ENCODE measurements around the gene DHRS11. TPM values are rescaled to one million over a fixed set of nuclear protein-coding genes. Genes with fewer than 3 reads are reported as not detected.

The DHRS11 gene
- total RNA-seq, 1 experiment from 2014 or later, result 24.2 TPM

DNA sequence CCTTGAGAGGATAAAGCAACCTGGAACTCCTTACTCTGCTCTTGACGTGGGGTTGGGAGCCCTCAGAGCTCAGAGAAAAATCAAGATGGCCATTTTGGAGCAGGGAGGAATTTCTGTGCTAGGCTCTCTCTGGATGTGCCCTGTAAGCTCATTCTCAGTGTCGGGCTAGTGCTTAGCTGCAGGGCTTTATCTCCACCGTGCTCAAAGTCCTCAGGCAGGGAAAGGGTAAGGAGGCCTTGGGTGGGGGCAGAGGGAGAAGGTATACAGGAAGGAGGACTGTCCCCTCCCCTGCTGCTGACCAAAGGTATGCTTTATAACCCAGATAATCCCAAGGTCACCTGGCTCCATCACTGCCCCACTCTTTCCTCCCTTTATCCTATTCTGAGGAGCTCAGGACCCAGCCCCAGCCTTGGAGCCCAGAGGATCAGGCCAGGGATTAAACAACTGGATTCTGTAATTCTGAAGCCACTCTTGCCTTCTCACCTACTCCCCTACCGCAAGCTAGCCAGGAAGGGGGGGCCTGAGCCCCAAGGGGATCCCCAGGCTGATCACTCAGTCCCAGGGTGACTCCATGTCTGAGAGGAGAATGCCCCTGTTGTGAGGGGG lies 1.1 kb downstream of the DHRS11 start:
- Histone ChIP-seq H2AFZ (peak overlapping the region; percentile 76), H3K27me3 (ENCODE audit: insufficient read depth, low read depth) (no peaks in the 10 kb centered on the region), H3K9me2 (ENCODE audit: insufficient read depth) (no peaks in the 10 kb centered on the region), H3K36me3 (ENCODE audit: low read depth) (no peaks in the 10 kb centered on the region), H3K4me3 (peak overlapping the region; percentile 84), H4K20me1 (ENCODE audit: insufficient read depth) (no peaks in the 10 kb centered on the region), H3K4me2 (peak overlapping the region; percentile 86), H3K79me2 (ENCODE audit: low read depth) (peaks cover 8% of the 10 kb centered on the region; the same call in 1 of the 2 replicates), H3F3A (ENCODE audit: insufficient read depth, low read depth) (peaks cover 24% of the 10 kb centered on the region), H3K4me1 (replicated peaks; ENCODE audit: insufficient read depth) (peaks cover 17% of the 10 kb centered on the region), H3K9me3 (ENCODE audit: insufficient read depth, low read depth) (no peaks in the 10 kb centered on the region), H3K27ac (no peak overlapping the region)
- CTCF ChIA-PET, result interaction anchor here (0.5 to 0.7 kb wide), 3 partner anchors 29 to 45 kb away, joined by 3 to 7 read pairs (median 3); no protein-coding TSS in a partner anchor
- intact Hi-C loops (cut with micrococcal nuclease; ENCODE audit: unreplicated experiment), result no loop called here
- TSS peak; percentile 34 for BruUV-seq (replicated peaks)
- POLR2A ChIA-PET (ENCODE audit: unreplicated experiment), result interaction anchor here (0.7 to 1.1 kb wide), 4 partner anchors 8 to 1053 kb away, joined by 3 read pairs; partner anchors contain the start of gene MRM1
- TF ChIP-seq EZH2 (IDR thresholded peaks at IDR 0.05; ENCODE audit: low read depth), result no peak
- TF ChIP-seq, protein P1, sequence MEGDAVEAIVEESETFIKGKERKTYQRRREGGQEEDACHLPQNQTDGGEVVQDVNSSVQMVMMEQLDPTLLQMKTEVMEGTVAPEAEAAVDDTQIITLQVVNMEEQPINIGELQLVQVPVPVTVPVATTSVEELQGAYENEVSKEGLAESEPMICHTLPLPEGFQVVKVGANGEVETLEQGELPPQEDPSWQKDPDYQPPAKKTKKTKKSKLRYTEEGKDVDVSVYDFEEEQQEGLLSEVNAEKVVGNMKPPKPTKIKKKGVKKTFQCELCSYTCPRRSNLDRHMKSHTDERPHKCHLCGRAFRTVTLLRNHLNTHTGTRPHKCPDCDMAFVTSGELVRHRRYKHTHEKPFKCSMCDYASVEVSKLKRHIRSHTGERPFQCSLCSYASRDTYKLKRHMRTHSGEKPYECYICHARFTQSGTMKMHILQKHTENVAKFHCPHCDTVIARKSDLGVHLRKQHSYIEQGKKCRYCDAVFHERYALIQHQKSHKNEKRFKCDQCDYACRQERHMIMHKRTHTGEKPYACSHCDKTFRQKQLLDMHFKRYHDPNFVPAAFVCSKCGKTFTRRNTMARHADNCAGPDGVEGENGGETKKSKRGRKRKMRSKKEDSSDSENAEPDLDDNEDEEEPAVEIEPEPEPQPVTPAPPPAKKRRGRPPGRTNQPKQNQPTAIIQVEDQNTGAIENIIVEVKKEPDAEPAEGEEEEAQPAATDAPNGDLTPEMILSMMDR (conservative IDR thresholded peaks at IDR 0.05), result no peak
- no peak for DNase-seq

DNA sequence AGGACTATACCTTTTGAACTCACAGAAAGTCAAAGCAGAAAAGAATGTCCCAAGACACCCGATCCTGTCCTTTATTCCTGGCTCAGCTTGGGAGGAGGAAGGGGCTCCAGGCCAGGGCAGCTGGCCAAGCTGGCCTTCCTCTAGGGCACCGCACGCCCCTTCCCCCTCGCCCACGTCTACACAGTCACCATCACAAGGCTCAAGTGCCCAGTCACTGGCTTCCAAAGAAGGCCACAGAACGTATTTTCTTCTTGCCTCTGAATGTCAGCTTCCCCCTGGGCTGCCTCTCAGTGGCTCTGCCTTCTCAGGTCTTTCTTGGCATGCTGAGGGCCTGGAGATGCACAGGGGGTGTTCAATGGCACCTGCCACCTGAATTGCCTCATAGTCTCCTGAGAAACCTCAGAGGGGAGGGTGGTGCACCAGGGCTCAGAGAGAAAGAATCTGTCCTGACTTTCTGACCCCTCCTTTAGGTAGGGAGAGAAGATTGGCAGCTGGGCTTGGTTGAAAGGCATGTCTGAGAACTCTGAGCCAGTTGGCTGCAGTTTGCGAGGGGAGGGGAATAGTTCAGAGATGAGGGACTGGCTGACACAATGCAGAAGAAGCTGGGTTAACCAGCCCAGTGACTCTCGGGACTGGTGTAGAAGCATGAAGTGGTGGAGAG lies 2.1 kb downstream of the DHRS11 start:
- H3K4me3 ChIP-seq, result no peak overlapping the region
- H3K36me3 ChIP-seq (ENCODE audit: low read depth), result no peaks in the 10 kb centered on the region
- DNase-seq, result peak; percentile 74 to 87
- no peaks in the 10 kb centered on the region for H3K9me2 ChIP-seq (ENCODE audit: insufficient read depth)
- H2AFZ ChIP-seq, result no peak overlapping the region
- H3K4me2 ChIP-seq, result peak overlapping the region; percentile 86
- no TSS peak for BruUV-seq (replicated peaks)
- H3K9me3 ChIP-seq (ENCODE audit: insufficient read depth, low read depth), result no peaks in the 10 kb centered on the region
- TF ChIP-seq, protein P1 (conservative IDR thresholded peaks at IDR 0.05), result no peak
- no peaks in the 10 kb centered on the region for H4K20me1 ChIP-seq (ENCODE audit: insufficient read depth)
- H3K79me2 ChIP-seq (ENCODE audit: low read depth), result peaks cover 8% of the 10 kb centered on the region; the same call in 1 of the 2 replicates
- H3F3A ChIP-seq (ENCODE audit: insufficient read depth, low read depth), result peaks cover 17% of the 10 kb centered on the region
- no peak overlapping the region for H3K27ac ChIP-seq
- H3K4me1 ChIP-seq (replicated peaks; ENCODE audit: insufficient read depth), result peaks cover 17% of the 10 kb centered on the region
- H3K27me3 ChIP-seq (ENCODE audit: insufficient read depth, low read depth), result no peaks in the 10 kb centered on the region
- intact Hi-C loops (cut with micrococcal nuclease; ENCODE audit: unreplicated experiment), result no loop called here
- CTCF ChIA-PET, result no interaction called here
- POLR2A ChIA-PET (ENCODE audit: unreplicated experiment), result interaction anchor here (0.6 kb wide), 1 partner anchor 56 kb away, joined by 3 read pairs; no protein-coding TSS in a partner anchor

DNA sequence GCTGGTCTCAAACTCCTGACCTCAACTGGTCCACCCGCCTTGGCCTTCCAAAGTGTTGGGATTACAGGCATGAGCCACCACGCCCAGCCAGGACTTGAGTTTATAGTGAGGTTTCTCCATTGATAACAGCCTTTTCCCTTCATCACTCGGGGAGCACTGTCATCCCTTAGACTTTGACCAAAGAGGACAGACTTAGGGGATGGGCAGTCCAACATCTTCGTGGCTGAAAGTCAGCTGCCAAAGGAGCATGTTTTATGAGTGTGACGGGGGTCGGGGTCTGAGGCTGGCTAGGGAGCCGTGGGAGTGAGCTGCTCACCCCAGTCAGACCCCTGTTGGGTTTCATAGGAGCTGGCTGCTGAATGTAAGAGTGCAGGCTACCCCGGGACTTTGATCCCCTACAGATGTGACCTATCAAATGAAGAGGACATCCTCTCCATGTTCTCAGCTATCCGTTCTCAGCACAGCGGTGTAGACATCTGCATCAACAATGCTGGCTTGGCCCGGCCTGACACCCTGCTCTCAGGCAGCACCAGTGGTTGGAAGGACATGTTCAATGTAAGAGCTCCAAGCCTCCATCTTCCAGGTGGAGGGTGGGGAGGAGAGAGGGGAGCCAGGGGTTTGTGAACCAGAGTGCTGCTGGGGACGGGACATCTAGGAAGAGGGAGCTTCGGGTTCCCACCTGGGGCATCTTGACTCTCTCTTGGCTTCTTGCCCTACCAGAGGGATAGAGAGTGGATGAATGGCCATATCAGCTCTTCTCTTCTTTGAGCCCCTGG lies 3.1 kb downstream of the DHRS11 start:
- POLR2A ChIA-PET (ENCODE audit: unreplicated experiment), result interaction anchor here (0.5 to 0.6 kb wide), 2 partner anchors 70 to 1033 kb away, joined by 3 to 6 read pairs; no protein-coding TSS in a partner anchor
- Histone ChIP-seq H3K79me2 (ENCODE audit: low read depth) (peaks cover 8% of the 10 kb centered on the region; the same call in 1 of the 2 replicates), H3F3A (ENCODE audit: insufficient read depth, low read depth) (peaks cover 15% of the 10 kb centered on the region), H3K36me3 (ENCODE audit: low read depth) (no peaks in the 10 kb centered on the region), H3K9me3 (ENCODE audit: insufficient read depth, low read depth) (no peaks in the 10 kb centered on the region), H3K4me3 (no peak overlapping the region), H3K27me3 (ENCODE audit: insufficient read depth, low read depth) (no peaks in the 10 kb centered on the region), H3K4me1 (replicated peaks; ENCODE audit: insufficient read depth) (peaks cover 17% of the 10 kb centered on the region), H4K20me1 (ENCODE audit: insufficient read depth) (no peaks in the 10 kb centered on the region), H3K4me2 (no peak overlapping the region), H2AFZ (no peak overlapping the region), H3K27ac (no peak overlapping the region), H3K9me2 (ENCODE audit: insufficient read depth) (no peaks in the 10 kb centered on the region)
- CTCF ChIA-PET, result interaction anchor here (0.6 kb wide), 1 partner anchor 584 kb away, joined by 7 read pairs; no protein-coding TSS in a partner anchor
- no peak for DNase-seq
- TF ChIP-seq, protein P1 (conservative IDR thresholded peaks at IDR 0.05), result no peak
- TF ChIP-seq EZH2 (IDR thresholded peaks at IDR 0.05; ENCODE audit: low read depth), result no peak
- intact Hi-C loops (cut with micrococcal nuclease; ENCODE audit: unreplicated experiment), result no loop called here
- no TSS peak for BruUV-seq (replicated peaks)
